Endothelial cell of umbilical vein (primary cell): ENCODE measurements around the gene KIF1C. TPM values are rescaled to one million over a fixed set of nuclear protein-coding genes. Genes with fewer than 3 reads are reported as not detected.

ENCODE experiments used
- BruUV-seq: library from RNA; stranded (reverse); fragments of 400-500 nt; replicated peaks from 2 replicates; lab custom pipeline; 2021; lab: Mats Ljungman, UMichigan
- CTCF ChIA-PET: fragments of 300-600, 350-600 bp; sonication (Branson Sonifier 250); formaldehyde crosslinking; loops from one replicate; lab custom pipeline; 2021; ENCODE audit warnings: antibody characterized with exemption, inconsistent platforms; lab: Charles Lee
- POLR2A ChIA-PET: fragments of 300-600, 350-600 bp; sonication (Branson Sonifier 250); formaldehyde crosslinking; loops from one replicate; lab custom pipeline; 2021; ENCODE audit warnings: antibody characterized with exemption, inconsistent platforms; lab: Charles Lee
- DNase-seq: peaks from one replicate; pipeline ENCODE4 v3.0.0-alpha.2; 2011; ENCODE audit warnings: low read depth, low spot score
- FAIRE-seq: peaks from 2 replicates; lab custom pipeline; 2011; peaks lifted over from hg19 to GRCh38; lab: Jason Lieb, UNC
- H2AFZ ChIP-seq: 2 replicates; pipeline ENCODE4 v1.6.0; 2012; ENCODE audit warnings: low read depth, low read length, control low read depth, inconsistent platforms
- H3K27ac ChIP-seq: 2 replicates; pipeline ENCODE4 v1.5.1; 2011; ENCODE audit warnings: low read depth, mild to moderate bottlenecking, control low read depth, low read length, moderate library complexity; ENCODE audit not compliant: insufficient read depth
- H3K27me3 ChIP-seq, 2 experiments: 2 replicates each; pipeline versions ENCODE4 v1.6.0 to v1.6.1; 2011; ENCODE audit warnings: low read length in 2 of 2, mixed read lengths in 1 of 2; ENCODE audit not compliant: control insufficient read depth in 2 of 2, insufficient read depth in 2 of 2
- H3K36me3 ChIP-seq, 2 experiments: 2 replicates in 1 of 2; 3 replicates in 1 of 2; pipeline ENCODE4 v1.5.1; 2011; ENCODE audit warnings: low read length in 2 of 2, mild to moderate bottlenecking in 1 of 2, moderate library complexity in 1 of 2; ENCODE audit not compliant: control insufficient read depth in 2 of 2, insufficient read depth in 2 of 2; ENCODE audit errors: extremely low read depth in 1 of 2
- H3K4me1 ChIP-seq: 3 replicates; pipeline ENCODE4 v1.5.1; 2011; ENCODE audit warnings: mild to moderate bottlenecking, low read length; ENCODE audit not compliant: control insufficient read depth, insufficient read depth; ENCODE audit errors: extremely low read depth
- H3K4me2 ChIP-seq: 2 replicates; pipeline ENCODE4 v1.6.1; 2011; ENCODE audit warnings: low read length, control low read depth, mixed read lengths; ENCODE audit not compliant: insufficient read depth
- H3K4me3 ChIP-seq, 3 experiments: fragments of 200-600 bp in 1 of 3; sonication (generic), shearing (Covaris generic) in 1 of 3; replicated peaks in 1 of 3; 2 replicates each; pipeline ENCODE4 v1.5.1; 2011 to 2016; ENCODE audit warnings: control low read depth in 3 of 3, low read length in 3 of 3, mild to moderate bottlenecking in 2 of 3, inconsistent platforms in 1 of 3, low read depth in 1 of 3, moderate library complexity in 1 of 3; ENCODE audit not compliant: insufficient read depth in 1 of 3
- H3K79me2 ChIP-seq: 2 replicates; pipeline ENCODE4 v1.6.0; 2012; ENCODE audit warnings: low read length, inconsistent platforms; ENCODE audit not compliant: control insufficient read depth, insufficient read depth
- H3K9ac ChIP-seq: replicated peaks from 2 replicates; pipeline ENCODE3; 2011; ENCODE audit warnings: low read length, control low read depth; ENCODE audit not compliant: insufficient read depth; ENCODE audit errors: extremely low read depth
- H3K9me1 ChIP-seq: replicated peaks from 3 replicates; pipeline ENCODE4 v1.6.0; 2011; ENCODE audit warnings: mild to moderate bottlenecking, low read length; ENCODE audit not compliant: control insufficient read depth, insufficient read depth; ENCODE audit errors: extremely low read depth
- H3K9me3 ChIP-seq: replicated peaks from 2 replicates; pipeline ENCODE4 v1.5.1; 2012; ENCODE audit warnings: low read length, inconsistent platforms; ENCODE audit not compliant: control insufficient read depth, insufficient read depth
- H4K20me1 ChIP-seq: replicated peaks from 2 replicates; pipeline ENCODE3; 2011; ENCODE audit warnings: mild to moderate bottlenecking, low read length; ENCODE audit not compliant: control insufficient read depth, insufficient read depth; ENCODE audit errors: extremely low read depth
- CTCF ChIP-seq, 2 donors: IDR thresholded peaks; 1 replicate in 1 of 2; 2 replicates in 1 of 2; pipeline ENCODE4 v1.5.1; 2011; ENCODE audit warnings: low read length in 2 of 2, mild to moderate bottlenecking in 2 of 2, moderate library complexity in 2 of 2, control low read depth in 1 of 2, inconsistent platforms in 1 of 2, low read depth in 1 of 2; ENCODE audit not compliant: insufficient read depth in 1 of 2; ENCODE audit errors: extremely low read depth in 1 of 2
- EZH2 ChIP-seq: IDR thresholded peaks from 2 replicates; pipeline ENCODE4 v1.6.1; 2012; ENCODE audit warnings: borderline replicate concordance, low read depth, mild to moderate bottlenecking, moderate library complexity, low read length, inconsistent platforms; ENCODE audit not compliant: severe bottlenecking
- FOS ChIP-seq: IDR thresholded peaks from 2 replicates; pipeline ENCODE4 v1.6.1; 2011; ENCODE audit warnings: mild to moderate bottlenecking, low read length, moderate library complexity, borderline replicate concordance; ENCODE audit not compliant: insufficient read depth
- GATA2 ChIP-seq: IDR thresholded peaks from 2 replicates; pipeline ENCODE4 v1.7.0; 2011; ENCODE audit warnings: low read depth, mild to moderate bottlenecking, moderate library complexity, mixed read lengths, low read length; ENCODE audit not compliant: insufficient read length, insufficient read depth
- JUN ChIP-seq: IDR thresholded peaks from 2 replicates; pipeline ENCODE4 v1.6.1; 2011; ENCODE audit warnings: borderline replicate concordance, low read depth; ENCODE audit not compliant: insufficient read length, insufficient read depth
- MYC ChIP-seq: IDR thresholded peaks from one replicate; pipeline ENCODE4 v1.6.1; 2011; ENCODE audit warnings: mild to moderate bottlenecking, low read depth, low read length
- POLR2A ChIP-seq: IDR thresholded peaks from 2 replicates; pipeline ENCODE4 v1.6.1; 2012; ENCODE audit warnings: low read depth, mild to moderate bottlenecking, control low read depth, low read length
- POLR2AphosphoS5 ChIP-seq: IDR thresholded peaks from 2 replicates; pipeline ENCODE4 v1.6.1; 2012; ENCODE audit warnings: low read depth, mild to moderate bottlenecking, control low read depth, low read length, moderate library complexity; ENCODE audit not compliant: insufficient read depth
- dilution Hi-C: fragments of 300-500 bp; cut with MboI; formaldehyde crosslinking; loops from one replicate; pipeline ENCODE4 v1.15.0; 2019; ENCODE audit warnings: low sequenced_read_pairs; ENCODE audit not compliant: extremely low pct_ligation_motif_present
- intact Hi-C: fragments of 100-400 bp; cut with micrococcal nuclease; formaldehyde crosslinking; loops from one replicate; pipeline ENCODE4 v1.10.0; 2022
- polyA plus RNA-seq, 4 experiments: library from polyadenylated mRNA; depleted of rRNA in 3 of 4; stranded (reverse) in 3 of 4; unstranded in 1 of 4; fragments of >200 nt; gene quantifications; 2 replicates each; pipeline versions ENCODE4 v1.2.1 to v1.2.3, GENCODE V29; 2011 to 2012; ENCODE audit warnings: missing spikeins in 1 of 4
- total RNA-seq: library from RNA; stranded (reverse); gene quantifications from 2 replicates; pipeline ENCODE4 v1.2.3, GENCODE V29; 2021
- TF ChIP-seq, protein P1 (sequence below): IDR thresholded peaks from 2 replicates; pipeline ENCODE4 v1.6.1; 2011; ENCODE audit not compliant: insufficient read depth, insufficient read length

KIF1C gene
- total and polyA plus RNA-seq, 2 donors (not counting 3 experiments of a cell fraction or from before 2014, with no cell fraction given): 33.6 to 171 TPM

- H3K9me3 ChIP-seq: no peaks in the 10 kb centered on the region
- FAIRE-seq (no peak), DNase-seq (no peak)
- no peak overlapping the region for H3K27ac ChIP-seq
- no peak overlapping the region for H3K9ac ChIP-seq
- no peaks in the 10 kb centered on the region for H4K20me1 ChIP-seq
- dilution Hi-C loops: no loop called here
- H3K9me1 ChIP-seq: no peaks in the 10 kb centered on the region
- no peaks in the 10 kb centered on the region for H3K36me3 ChIP-seq
- H3K4me3 ChIP-seq: no peak overlapping the region
- no peak overlapping the region for H3K4me2 ChIP-seq
- intact Hi-C loops: no loop called here
- H3K79me2 ChIP-seq: no peaks in the 10 kb centered on the region
- no TSS peak for BruUV-seq
- H3K4me1 ChIP-seq: peaks cover 5% of the 10 kb centered on the region
- CTCF ChIA-PET: interaction anchor here (1.2 kb wide), 1 partner anchor 18 kb away, joined by 4 read pairs; no protein-coding TSS in a partner anchor
- H3K27me3 ChIP-seq: no peaks in the 10 kb centered on the region
- POLR2A ChIA-PET: no interaction called here
- TF ChIP-seq POLR2A (no peak), CTCF (IDR thresholded peaks at IDR 0.05; ENCODE audit: extremely low read depth in 1 of 2, insufficient read depth in 1 of 2, low read depth in 1 of 2, low read length in 2 of 2) (no peak), MYC (no peak), JUN (no peak), FOS (no peak), POLR2AphosphoS5 (no peak), EZH2 (no peak), GATA2 (no peak)
- TF ChIP-seq, protein P1, sequence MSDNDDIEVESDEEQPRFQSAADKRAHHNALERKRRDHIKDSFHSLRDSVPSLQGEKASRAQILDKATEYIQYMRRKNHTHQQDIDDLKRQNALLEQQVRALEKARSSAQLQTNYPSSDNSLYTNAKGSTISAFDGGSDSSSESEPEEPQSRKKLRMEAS: no peak
- H2AFZ ChIP-seq: no peak overlapping the region
Observed at GRCh38 chr17:5044630-5045029, 46.9 kb downstream of the KIF1C start.
